Measurements from ENCODE around the gene NKX2-3.

NKX2-3 gene

GRCh38 chr10:99532687-99533495 lies at the start of gene NKX2-3:
TSS of gene NKX2-3 (plus strand) at chr10:99532942. CDS start at chr10:99533132, 190 bp downstream.
- peak in 1 of 2 donors; percentile 65 for DNase-seq (ENCODE audit: extremely low read depth in 1 of 2, low read depth in 1 of 2)

- no peak for DNase-seq (ENCODE audit: extremely low read depth in 1 of 2, low read depth in 1 of 2)
These were observed 47.8 kb upstream of the NKX2-3 start for GRCh38 chr10:99484626-99485581.

GRCh38 chr10:99487125-99487807 lies 45.5 kb upstream of the NKX2-3 start:
- DNase-seq (ENCODE audit: extremely low read depth in 1 of 2, low read depth in 1 of 2) = no peak

GRCh38 chr10:99489271-99489670 lies 43.5 kb upstream of the NKX2-3 start:
- DNase-seq (ENCODE audit: extremely low read depth in 1 of 2, low read depth in 1 of 2) = no peak

- DNase-seq (ENCODE audit: extremely low read depth in 1 of 2, low read depth in 1 of 2) = no peak
These were observed 35.3 kb upstream of the NKX2-3 start for GRCh38 chr10:99497343-99498025.

- no peak for DNase-seq (ENCODE audit: extremely low read depth in 1 of 2, low read depth in 1 of 2)
These were observed 26.3 kb upstream of the NKX2-3 start for GRCh38 chr10:99506416-99506815.

- no peak for DNase-seq (ENCODE audit: extremely low read depth in 1 of 2, low read depth in 1 of 2)
These were observed 25.5 kb upstream of the NKX2-3 start for GRCh38 chr10:99507265-99507664.

- DNase-seq (ENCODE audit: extremely low read depth in 1 of 2, low read depth in 1 of 2) = no peak
These were observed 19.7 kb upstream of the NKX2-3 start for GRCh38 chr10:99513061-99513460.

GRCh38 chr10:99519690-99520039 lies 13.1 kb upstream of the NKX2-3 start:
- DNase-seq (ENCODE audit: extremely low read depth in 1 of 2, low read depth in 1 of 2) = no peak

- DNase-seq (ENCODE audit: extremely low read depth in 1 of 2, low read depth in 1 of 2) = no peak
These were observed 12.5 kb upstream of the NKX2-3 start for GRCh38 chr10:99520040-99520846.

- DNase-seq (ENCODE audit: extremely low read depth in 1 of 2, low read depth in 1 of 2) = no peak
These were observed 11.6 kb upstream of the NKX2-3 start for GRCh38 chr10:99520847-99521764.

GRCh38 chr10:99521765-99522469 lies 10.8 kb upstream of the NKX2-3 start:
- DNase-seq (ENCODE audit: extremely low read depth in 1 of 2, low read depth in 1 of 2) = no peak

GRCh38 chr10:99522470-99523250 lies 10.1 kb upstream of the NKX2-3 start:
- DNase-seq (ENCODE audit: extremely low read depth in 1 of 2, low read depth in 1 of 2) = no peak

GRCh38 chr10:99523251-99523773 lies 9.4 kb upstream of the NKX2-3 start:
- DNase-seq (ENCODE audit: extremely low read depth in 1 of 2, low read depth in 1 of 2) = no peak

- DNase-seq (ENCODE audit: extremely low read depth in 1 of 2, low read depth in 1 of 2) = no peak
These were observed 8.6 kb upstream of the NKX2-3 start for GRCh38 chr10:99524050-99524666.

- no peak for DNase-seq (ENCODE audit: extremely low read depth in 1 of 2, low read depth in 1 of 2)
These were observed 7.9 kb upstream of the NKX2-3 start for GRCh38 chr10:99524736-99525380.

Measured in stimulated activated CD8-positive, alpha-beta memory T cell treated with anti-CD3 and anti-CD28 coated beads, Interleukin-7, amount 100 ng/mL, for 48 hours (primary cell).